Measurements from ENCODE around the gene PIEZO1. TPM values are rescaled to one million over a fixed set of nuclear protein-coding genes. Genes with fewer than 3 reads are reported as not detected.

PIEZO1 gene
- total RNA-seq, 1 donor: 197 TPM

- no peak overlapping the region for H3K4me3 ChIP-seq (ENCODE audit: low read depth, low read length)
- TF ChIP-seq CTCF (IDR thresholded peaks at IDR 0.05; ENCODE audit: insufficient read depth, low read depth, low read length): no peak
- DNase-seq (ENCODE audit: low read depth): no peak
Observed at GRCh38 chr16:88742896-88743605, 42.0 kb downstream of the PIEZO1 start.

- no peak for DNase-seq (ENCODE audit: low read depth)
- no peak overlapping the region for H3K4me3 ChIP-seq (ENCODE audit: low read depth, low read length)
- TF ChIP-seq CTCF (IDR thresholded peaks at IDR 0.05; ENCODE audit: insufficient read depth, low read depth, low read length): no peak
Observed at GRCh38 chr16:88741368-88741767, 43.7 kb downstream of the PIEZO1 start.

GRCh38 chr16:88740727-88741055 is 44.3 kb downstream of the PIEZO1 start:
- no peak for DNase-seq (ENCODE audit: low read depth)
- TF ChIP-seq CTCF (IDR thresholded peaks at IDR 0.05; ENCODE audit: insufficient read depth, low read depth, low read length): no peak
- H3K4me3 ChIP-seq (ENCODE audit: low read depth, low read length): no peak overlapping the region

GRCh38 chr16:88739977-88740726 is 44.9 kb downstream of the PIEZO1 start:
- TF ChIP-seq CTCF (IDR thresholded peaks at IDR 0.05; ENCODE audit: insufficient read depth, low read depth, low read length): no peak
- no peak for DNase-seq (ENCODE audit: low read depth)
- no peak overlapping the region for H3K4me3 ChIP-seq (ENCODE audit: low read depth, low read length)

- no peak for TF ChIP-seq CTCF (IDR thresholded peaks at IDR 0.05; ENCODE audit: insufficient read depth, low read depth, low read length)
- no peak for DNase-seq (ENCODE audit: low read depth)
- no peak overlapping the region for H3K4me3 ChIP-seq (ENCODE audit: low read depth, low read length)
Observed at GRCh38 chr16:88739139-88739976, 45.7 kb downstream of the PIEZO1 start.

- no peak for DNase-seq (ENCODE audit: low read depth)
Observed at GRCh38 chr16:88738151-88739084, 46.6 kb downstream of the PIEZO1 start.

More at GRCh38 chr16:88738151-88739084, 46.6 kb downstream of the PIEZO1 start:
- no peak for TF ChIP-seq CTCF (IDR thresholded peaks at IDR 0.05; ENCODE audit: insufficient read depth, low read depth, low read length)
- no peak overlapping the region for H3K4me3 ChIP-seq (ENCODE audit: low read depth, low read length)

All from fibroblast of villous mesenchyme (primary cell).